DOHH2 (cell line): ENCODE results near the gene CDKN2AIP.
"Not testable (repeated sequence)": the region's sequence is repeated elsewhere in the genome, so short reads cannot be mapped to it uniquely, and the experiment has no call there.

Experiments
- H3F3A ChIP-seq: fragments of 200-600 bp; sonication (generic), shearing (Covaris generic); 2 replicates; pipeline ENCODE4 v1.6.0; 2016; ENCODE audit warnings: antibody characterized with exemption, mild to moderate bottlenecking; ENCODE audit not compliant: control insufficient read depth, insufficient read depth
- H3K27ac ChIP-seq: fragments of 200-600 bp; sonication (generic); 2 replicates; pipeline ENCODE4 v1.5.1; 2014; ENCODE audit warnings: low read depth, mild to moderate bottlenecking, low read length, moderate library complexity
- H3K27me3 ChIP-seq: fragments of 200-600 bp; sonication (generic); 2 replicates; pipeline ENCODE4 v1.6.1; 2014; ENCODE audit warnings: mild to moderate bottlenecking, low read length, mixed read lengths; ENCODE audit not compliant: control insufficient read depth
- H3K36me3 ChIP-seq: fragments of 200-600 bp; sonication (generic); 2 replicates; pipeline ENCODE4 v1.6.1; 2014; ENCODE audit warnings: mild to moderate bottlenecking, low read length, moderate library complexity, mixed read lengths; ENCODE audit not compliant: control insufficient read depth
- H3K4me1 ChIP-seq: fragments of 200-600 bp; sonication (generic); 2 replicates; pipeline ENCODE4 v1.6.1; 2014; ENCODE audit warnings: mild to moderate bottlenecking, low read length, mixed read lengths; ENCODE audit not compliant: control insufficient read depth
- H3K4me2 ChIP-seq: fragments of 200-600 bp; sonication (generic); 2 replicates; pipeline ENCODE4 v1.6.0; 2014; ENCODE audit warnings: mild to moderate bottlenecking, low read length, moderate library complexity
- H3K4me3 ChIP-seq: fragments of 200-600 bp; sonication (generic); 2 replicates; pipeline ENCODE4 v1.5.1; 2014; ENCODE audit warnings: mild to moderate bottlenecking, low read length, mixed read lengths
- H3K79me2 ChIP-seq: fragments of 200-600 bp; sonication (generic); 2 replicates; pipeline ENCODE4 v1.6.1; 2014; ENCODE audit warnings: mild to moderate bottlenecking, low read length, mixed read lengths; ENCODE audit not compliant: control insufficient read depth
- H3K9me2 ChIP-seq: fragments of 200-600 bp; sonication (generic); replicated peaks from 2 replicates; pipeline ENCODE4 v1.6.1; 2014; ENCODE audit warnings: mild to moderate bottlenecking, low read length, mixed read lengths; ENCODE audit not compliant: control insufficient read depth
- H3K9me3 ChIP-seq: fragments of 200-600 bp; sonication (generic); 2 replicates; pipeline ENCODE4 v1.6.1; 2014; ENCODE audit warnings: antibody characterized with exemption, low read length, mixed read lengths; ENCODE audit not compliant: control insufficient read depth, insufficient read depth
- H4K20me1 ChIP-seq: fragments of 200-600 bp; sonication (generic); 2 replicates; pipeline ENCODE4 v1.6.0; 2014; ENCODE audit warnings: low read depth, mild to moderate bottlenecking, antibody characterized with exemption, low read length, moderate library complexity; ENCODE audit not compliant: control insufficient read depth, insufficient read depth
- EZH2phosphoT487 ChIP-seq: fragments of 200-600 bp; sonication (generic); IDR thresholded peaks from 2 replicates; pipeline ENCODE4 v1.6.1; 2017; ENCODE audit warnings: borderline replicate concordance, mild to moderate bottlenecking, antibody characterized with exemption, low read length, moderate library complexity, mixed read lengths
- TF ChIP-seq, protein P1 (sequence below): fragments of 200-600 bp; sonication (generic); IDR thresholded peaks from one replicate; pipeline ENCODE4 v1.5.1; 2014; ENCODE audit warnings: antibody characterized with exemption, mild to moderate bottlenecking, low read depth, low read length; ENCODE audit not compliant: poor library complexity, severe bottlenecking

Gene CDKN2AIP

DNA sequence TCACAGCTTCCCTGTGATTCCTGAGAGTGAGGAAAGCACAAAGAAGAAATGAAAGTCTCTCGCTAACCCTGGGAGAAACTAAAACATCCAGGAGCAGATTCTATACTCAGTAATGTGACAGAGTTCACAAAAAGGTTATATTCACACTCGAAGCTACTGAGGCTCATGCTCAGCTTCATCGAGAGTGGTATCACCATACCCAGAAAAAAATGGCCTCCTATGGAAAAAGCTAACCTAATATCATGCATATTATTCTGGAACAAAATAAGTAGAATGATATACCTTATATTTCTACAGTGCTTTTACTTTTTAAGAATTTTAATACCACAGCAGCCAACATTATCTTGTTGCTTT lies 13.5 kb upstream of the CDKN2AIP start:
- Histone ChIP-seq H3F3A (no peaks in the 10 kb centered on the region), H3K9me3 (no peaks in the 10 kb centered on the region), H3K36me3 (no peaks in the 10 kb centered on the region), H3K4me3 (no peak overlapping the region), H3K4me1 (no peaks in the 10 kb centered on the region), H3K27me3 (no peaks in the 10 kb centered on the region), H3K4me2 (no peak overlapping the region), H4K20me1 (no peaks in the 10 kb centered on the region), H3K79me2 (no peaks in the 10 kb centered on the region), H3K27ac (no peak overlapping the region), H3K9me2 (no peaks in the 10 kb centered on the region)
- TF ChIP-seq, protein P1, sequence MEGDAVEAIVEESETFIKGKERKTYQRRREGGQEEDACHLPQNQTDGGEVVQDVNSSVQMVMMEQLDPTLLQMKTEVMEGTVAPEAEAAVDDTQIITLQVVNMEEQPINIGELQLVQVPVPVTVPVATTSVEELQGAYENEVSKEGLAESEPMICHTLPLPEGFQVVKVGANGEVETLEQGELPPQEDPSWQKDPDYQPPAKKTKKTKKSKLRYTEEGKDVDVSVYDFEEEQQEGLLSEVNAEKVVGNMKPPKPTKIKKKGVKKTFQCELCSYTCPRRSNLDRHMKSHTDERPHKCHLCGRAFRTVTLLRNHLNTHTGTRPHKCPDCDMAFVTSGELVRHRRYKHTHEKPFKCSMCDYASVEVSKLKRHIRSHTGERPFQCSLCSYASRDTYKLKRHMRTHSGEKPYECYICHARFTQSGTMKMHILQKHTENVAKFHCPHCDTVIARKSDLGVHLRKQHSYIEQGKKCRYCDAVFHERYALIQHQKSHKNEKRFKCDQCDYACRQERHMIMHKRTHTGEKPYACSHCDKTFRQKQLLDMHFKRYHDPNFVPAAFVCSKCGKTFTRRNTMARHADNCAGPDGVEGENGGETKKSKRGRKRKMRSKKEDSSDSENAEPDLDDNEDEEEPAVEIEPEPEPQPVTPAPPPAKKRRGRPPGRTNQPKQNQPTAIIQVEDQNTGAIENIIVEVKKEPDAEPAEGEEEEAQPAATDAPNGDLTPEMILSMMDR: no peak
- TF ChIP-seq EZH2phosphoT487: no peak

DNA sequence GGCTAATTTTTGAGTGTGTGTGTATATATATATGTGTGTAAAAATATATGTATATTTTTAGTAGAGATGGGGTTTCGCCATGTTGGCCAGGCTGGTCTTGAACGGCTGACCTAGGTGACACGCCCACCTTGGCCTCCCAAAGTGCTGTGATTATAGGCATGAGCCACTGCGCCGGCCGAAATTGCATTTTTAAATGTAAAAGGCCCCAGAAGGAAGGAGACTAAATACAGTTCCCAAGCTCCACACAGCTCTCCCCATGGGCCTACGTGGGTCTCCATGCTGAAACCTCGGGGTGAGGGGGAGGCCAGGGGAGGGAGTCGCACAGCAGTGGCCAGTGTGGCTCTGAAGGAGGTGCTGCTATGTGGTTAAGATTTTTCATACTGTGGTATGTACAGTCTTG lies 12.8 kb upstream of the CDKN2AIP start:
- no peaks in the 10 kb centered on the region for H3K27me3 ChIP-seq
- no peaks in the 10 kb centered on the region for H4K20me1 ChIP-seq
- H3K79me2 ChIP-seq: no peaks in the 10 kb centered on the region
- no peak overlapping the region for H3K27ac ChIP-seq
- H3F3A ChIP-seq: no peaks in the 10 kb centered on the region
- no peaks in the 10 kb centered on the region for H3K4me1 ChIP-seq
- TF ChIP-seq, protein P1: no peak
- TF ChIP-seq EZH2phosphoT487: no peak
- H3K4me3 ChIP-seq: no peak overlapping the region
- H3K4me2 ChIP-seq: no peak overlapping the region
- no peaks in the 10 kb centered on the region for H3K9me3 ChIP-seq
- no peaks in the 10 kb centered on the region for H3K9me2 ChIP-seq
- no peaks in the 10 kb centered on the region for H3K36me3 ChIP-seq

DNA sequence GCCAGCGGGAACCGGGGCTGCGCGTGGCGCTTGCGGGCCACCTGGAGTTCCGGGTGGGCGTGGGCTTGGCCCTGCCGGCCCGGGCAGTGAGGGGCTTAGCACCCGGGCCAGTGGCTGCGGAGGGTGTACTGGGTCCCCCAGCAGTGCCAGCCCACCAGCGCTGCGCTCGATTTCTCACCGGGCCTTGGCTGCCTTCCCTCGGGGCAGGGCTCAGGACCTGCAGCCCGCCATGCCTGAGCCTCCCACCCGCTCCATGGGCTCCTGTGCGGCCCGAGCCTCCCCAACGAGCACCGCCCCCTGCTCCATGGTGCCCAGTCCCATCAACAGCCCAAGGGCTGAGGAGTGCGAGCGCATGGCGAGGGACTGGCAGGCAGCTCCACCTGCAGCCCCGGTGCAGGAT lies 11.3 kb upstream of the CDKN2AIP start:
- not testable (repeated sequence) for H3K27me3 ChIP-seq, H3K9me2 ChIP-seq, H3K4me3 ChIP-seq, H4K20me1 ChIP-seq, H3K79me2 ChIP-seq, H3K9me3 ChIP-seq, H3K4me2 ChIP-seq, H3F3A ChIP-seq, H3K27ac ChIP-seq, H3K36me3 ChIP-seq, H3K4me1 ChIP-seq

DNA sequence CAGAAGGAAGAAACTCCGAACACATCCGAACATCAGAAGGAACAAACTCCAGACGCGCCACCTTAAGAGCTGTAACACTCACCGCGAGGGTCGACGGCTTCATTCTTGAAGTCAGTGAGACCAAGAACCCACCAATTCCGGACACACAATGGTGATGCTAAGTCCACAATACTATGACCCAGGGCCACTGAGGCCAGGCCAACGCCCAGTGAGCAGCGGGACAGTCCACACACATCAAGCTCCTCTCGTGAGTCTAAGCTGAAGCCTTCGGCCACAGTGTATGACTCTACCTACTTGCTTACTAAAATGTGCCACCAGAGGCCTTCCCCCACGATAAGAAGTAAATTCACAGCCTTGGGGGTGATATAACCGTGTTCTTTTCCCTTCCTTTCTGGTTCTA lies 10.2 kb upstream of the CDKN2AIP start:
- Histone ChIP-seq H3K9me2 (no peaks in the 10 kb centered on the region), H3K9me3 (no peaks in the 10 kb centered on the region), H3K36me3 (no peaks in the 10 kb centered on the region), H3K4me1 (no peaks in the 10 kb centered on the region), H3K4me2 (no peak overlapping the region), H3K27ac (no peak overlapping the region), H3K27me3 (0 out of 2 replicates have a peak, but pooled peaks cover 3% of the 10 kb centered on the region), H3K79me2 (no peaks in the 10 kb centered on the region), H4K20me1 (no peaks in the 10 kb centered on the region), H3F3A (no peaks in the 10 kb centered on the region), H3K4me3 (no peak overlapping the region)
- no peak for TF ChIP-seq EZH2phosphoT487
- TF ChIP-seq, protein P1: no peak
